Muscle of leg (tissue), 11 donors: ENCODE data around the gene HIP1R. TPM values are rescaled to one million over a fixed set of nuclear protein-coding genes. Genes with fewer than 3 reads are reported as not detected.
A peak's percentile ranks its signal among the peaks of the same experiment; 100 is the strongest.
"Not testable (repeated sequence)": the region's sequence is repeated elsewhere in the genome, so short reads cannot be mapped to it uniquely, and the experiment has no call there.

Source experiments
- DNase-seq: peaks from one replicate; pipeline ENCODE4 v3.0.0; 2013
- H3K27ac ChIP-seq: one replicate; pipeline ENCODE4 v1.5.1; 2013; ENCODE audit warnings: mild to moderate bottlenecking, low read length, control low read depth
- H3K27me3 ChIP-seq: one replicate; pipeline ENCODE4 v1.6.1; 2013; ENCODE audit warnings: low read length; ENCODE audit not compliant: control insufficient read depth, insufficient read depth
- H3K36me3 ChIP-seq: one replicate; pipeline ENCODE4 v1.6.1; 2013; ENCODE audit warnings: low read length; ENCODE audit not compliant: control insufficient read depth, insufficient read depth
- H3K4me1 ChIP-seq: one replicate; pipeline ENCODE4 v1.6.1; 2013; ENCODE audit warnings: low read length; ENCODE audit not compliant: control insufficient read depth, insufficient read depth
- H3K4me3 ChIP-seq: one replicate; pipeline ENCODE4 v1.5.1; 2013; ENCODE audit warnings: low read length, control low read depth
- H3K9me3 ChIP-seq: replicated peaks from 2 replicates; pipeline ENCODE4 v1.6.1; 2013; ENCODE audit warnings: low read depth, low read length; ENCODE audit not compliant: control insufficient read depth
- WGBS: methylation state at CpG from one replicate; pipeline ENCODE4 v1.1.5; 2013; ENCODE audit warnings: missing lambda C conversion rate; ENCODE audit not compliant: insufficient coverage; 5-methylcytosine and 5-hydroxymethylcytosine counted together
- polyA plus RNA-seq, 8 donors: library from polyadenylated mRNA; unstranded; fragments of 120-200 nt; gene quantifications; one replicate each; pipeline versions ENCODE4 v1.2.1 to v1.2.3, GENCODE V29; 2013; ENCODE audit warnings: inconsistent platforms in 1 of 8, low replicate concordance in 1 of 8; ENCODE audit not compliant: insufficient read length in 8 of 8, insufficient read depth in 1 of 8
- total RNA-seq: library from RNA; stranded (reverse); fragments of 120-200 nt; gene quantifications from one replicate; pipeline ENCODE4 v1.2.4, GENCODE V29; 2013

The HIP1R gene
- total and polyA plus RNA-seq, 9 donors: 6.6 to 10.3 (median 7.8) TPM

DNA sequence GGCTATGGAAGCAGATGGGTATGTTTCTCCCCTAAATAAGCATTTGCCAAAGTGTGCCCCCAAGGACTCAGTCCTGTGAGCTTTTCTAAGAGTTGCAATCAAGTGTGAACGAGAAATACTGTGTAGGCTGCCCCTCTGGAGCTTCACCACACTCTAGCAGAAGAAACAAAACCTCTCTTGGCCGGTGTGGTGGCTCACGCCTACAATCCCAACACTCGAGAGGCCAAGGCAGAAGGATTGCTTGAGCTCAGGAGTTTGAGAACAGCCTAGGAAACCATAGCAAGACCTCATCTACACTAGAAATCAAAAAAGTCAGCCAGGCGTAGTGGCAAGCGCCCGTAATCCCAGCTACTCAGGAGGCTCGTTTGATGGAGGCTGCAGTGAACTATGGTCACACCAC, 50.9 kb downstream of the HIP1R start:
- DNase-seq: no peak
- no peak overlapping the region for H3K27ac ChIP-seq
- no peaks in the 10 kb centered on the region for H3K27me3 ChIP-seq
- 86% methylated on average over 4 of the region's 8 CpGs for WGBS
- no peak overlapping the region for H3K4me3 ChIP-seq
- no peaks in the 10 kb centered on the region for H3K36me3 ChIP-seq
- no peaks in the 10 kb centered on the region for H3K9me3 ChIP-seq
- H3K4me1 ChIP-seq: peaks cover 41% of the 10 kb centered on the region

- no peaks in the 10 kb centered on the region for H3K27me3 ChIP-seq
- H3K9me3 ChIP-seq: no peaks in the 10 kb centered on the region
- 60% methylated on average over 8 of the region's 10 CpGs for WGBS
- H3K4me1 ChIP-seq: peaks cover 45% of the 10 kb centered on the region
- no peaks in the 10 kb centered on the region for H3K36me3 ChIP-seq
- H3K4me3 ChIP-seq: no peak overlapping the region
- peak overlapping the region; percentile 92 for H3K27ac ChIP-seq
- DNase-seq: no peak
Measured at GRCh38 chr12:122886851-122887818, 51.9 kb downstream of the HIP1R start.

DNA sequence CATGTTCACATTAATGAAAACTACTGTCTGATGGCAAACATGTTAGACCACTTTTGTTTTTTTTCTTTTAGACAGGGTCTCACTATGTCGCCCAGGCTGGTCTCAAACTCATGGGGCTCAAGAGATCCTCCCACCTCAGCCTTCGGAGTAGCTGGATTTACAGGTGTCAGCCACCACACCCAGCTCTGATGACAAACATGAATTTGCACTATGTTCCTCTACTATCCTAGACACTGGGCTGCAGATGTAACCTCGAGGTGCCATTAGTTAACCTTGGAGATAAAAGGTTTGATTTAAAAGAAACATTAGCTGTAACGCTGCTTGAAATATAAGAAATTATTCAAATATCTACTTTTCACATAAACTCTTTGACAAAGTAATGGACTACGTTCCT, 52.6 kb downstream of the HIP1R start:
- Histone ChIP-seq H3K27ac (peak overlapping the region; percentile 92), H3K9me3 (no peaks in the 10 kb centered on the region), H3K36me3 (no peaks in the 10 kb centered on the region), H3K4me3 (no peak overlapping the region), H3K4me1 (peaks cover 50% of the 10 kb centered on the region), H3K27me3 (no peaks in the 10 kb centered on the region)
- DNase-seq: no peak
- 75% methylated on average over 1 of the region's 5 CpGs for WGBS

- H3K9me3 ChIP-seq: no peaks in the 10 kb centered on the region
- 33% methylated on average over 10 of the region's 12 CpGs for WGBS
- no peaks in the 10 kb centered on the region for H3K36me3 ChIP-seq
- DNase-seq: peak; percentile 65
- peak overlapping the region; percentile 92 for H3K27ac ChIP-seq
- H3K4me3 ChIP-seq: peak overlapping the region; percentile 2
- H3K27me3 ChIP-seq: no peaks in the 10 kb centered on the region
- peaks cover 51% of the 10 kb centered on the region for H3K4me1 ChIP-seq
Measured at GRCh38 chr12:122888232-122888752, 53.0 kb downstream of the HIP1R start.

DNA sequence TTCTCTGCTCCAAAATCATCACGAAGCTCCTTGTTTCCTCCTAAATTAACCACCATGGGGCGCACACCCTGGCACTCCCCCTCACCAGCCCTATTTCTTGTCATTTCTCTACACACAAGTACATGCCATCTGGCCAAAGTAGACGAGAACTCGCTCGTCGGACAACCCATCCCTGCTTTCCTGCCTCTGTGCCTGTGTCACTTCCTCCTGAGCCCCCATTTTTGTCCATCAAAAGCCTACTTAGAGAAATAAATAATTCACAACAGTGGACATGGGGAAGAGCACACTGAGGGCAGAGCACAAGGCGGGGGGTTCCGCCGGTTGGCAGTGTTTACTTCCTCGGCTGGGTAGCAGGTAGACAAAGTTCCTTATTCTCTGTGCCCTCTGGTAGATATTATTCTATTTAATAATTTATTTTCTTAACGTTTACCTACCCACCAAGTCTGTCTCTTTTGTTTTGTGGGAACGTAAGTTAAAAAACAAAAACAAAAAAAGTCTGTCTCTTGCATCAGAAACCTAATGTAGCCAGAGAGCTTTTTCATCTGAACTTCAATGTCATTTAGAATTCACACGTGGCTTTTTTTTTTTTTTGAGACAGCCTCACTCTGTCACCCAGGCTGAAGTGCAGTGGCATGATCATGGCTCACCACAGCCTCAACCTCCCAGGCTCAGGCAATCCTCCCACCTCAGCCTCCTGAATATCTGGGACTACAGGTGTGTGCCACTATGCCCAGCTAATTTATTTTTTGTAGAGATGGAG, 54.7 kb downstream of the HIP1R start:
- DNase-seq: no peak
- no peaks in the 10 kb centered on the region for H3K27me3 ChIP-seq
- H3K4me3 ChIP-seq: no peak overlapping the region
- peak overlapping the region; percentile 38 for H3K27ac ChIP-seq
- 64% methylated on average over 2 of the region's 13 CpGs for WGBS
- no peaks in the 10 kb centered on the region for H3K9me3 ChIP-seq
- H3K4me1 ChIP-seq: peaks cover 56% of the 10 kb centered on the region
- no peaks in the 10 kb centered on the region for H3K36me3 ChIP-seq

DNA sequence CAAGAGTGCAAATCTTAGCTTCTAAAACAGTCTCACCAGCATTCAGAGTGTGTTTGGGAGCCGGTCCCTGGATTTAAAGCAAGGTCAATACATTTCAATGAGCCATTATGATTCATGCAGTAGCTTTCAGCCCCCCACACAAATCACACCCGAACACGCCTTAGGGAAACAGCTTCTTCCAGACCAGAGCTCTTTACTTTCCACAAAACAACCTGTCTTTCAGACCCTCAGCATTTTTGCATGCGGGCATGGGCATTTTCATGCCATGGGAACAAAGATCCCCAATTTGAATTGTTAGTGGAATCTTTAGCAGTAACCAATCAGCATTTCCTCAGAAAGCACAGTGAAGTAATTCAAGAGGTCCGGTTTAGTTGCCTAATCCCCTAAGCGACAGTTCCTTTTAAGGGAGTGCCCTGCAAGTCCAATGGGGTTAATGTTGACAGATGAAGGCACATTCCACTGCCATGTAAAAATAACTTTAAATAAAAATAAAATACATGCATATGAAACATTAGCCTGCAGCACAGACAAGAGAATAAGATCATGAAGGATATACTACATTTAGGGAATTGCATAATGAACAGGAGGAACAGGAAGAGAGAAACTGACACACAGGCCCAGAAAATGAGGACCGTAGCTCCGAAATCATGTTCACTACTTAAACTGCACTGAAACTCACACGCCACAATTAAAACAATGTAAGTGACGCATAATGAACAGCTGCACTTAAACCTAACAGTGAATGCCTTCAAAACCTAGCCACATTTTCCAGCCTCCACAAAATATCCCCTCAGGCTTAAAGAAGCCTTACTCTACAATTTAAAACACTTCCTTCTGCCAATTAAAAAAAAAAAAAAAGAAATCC, 56.6 kb downstream of the HIP1R start:
- peak overlapping the region; percentile 87 for H3K27ac ChIP-seq
- no peaks in the 10 kb centered on the region for H3K36me3 ChIP-seq
- H3K9me3 ChIP-seq: peaks cover 3% of the 10 kb centered on the region
- WGBS: 43% methylated on average over 7 of the region's 10 CpGs
- DNase-seq: peak; percentile 64
- peaks cover 63% of the 10 kb centered on the region for H3K4me1 ChIP-seq
- no peak overlapping the region for H3K4me3 ChIP-seq
- H3K27me3 ChIP-seq: peaks cover 2% of the 10 kb centered on the region

DNA sequence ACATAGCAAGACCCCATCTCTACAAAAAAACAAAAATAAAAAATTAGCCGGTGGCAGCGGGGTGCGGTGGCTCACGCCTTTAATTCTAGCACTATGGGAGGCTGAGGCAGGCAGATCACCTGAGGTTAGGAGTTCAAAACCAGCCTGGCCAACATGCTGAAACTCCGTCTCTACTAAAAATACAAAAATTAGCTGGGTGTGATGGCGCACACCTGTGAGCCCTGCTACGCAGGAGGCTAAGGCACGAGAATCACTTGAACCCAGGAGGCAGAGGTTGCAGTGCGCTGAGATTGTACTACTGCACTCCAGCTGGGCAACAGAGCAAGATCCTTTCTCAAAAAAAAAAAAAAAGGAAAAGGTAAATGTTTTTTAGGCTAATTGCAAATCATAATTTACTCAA, 57.5 kb downstream of the HIP1R start:
- H3K36me3 ChIP-seq, H3K4me3 ChIP-seq, H3K9me3 ChIP-seq, H3K27me3 ChIP-seq, DNase-seq: not testable (repeated sequence)
- H3K4me1 ChIP-seq: peaks cover 55% of the 10 kb centered on the region
- H3K27ac ChIP-seq: peak overlapping the region; percentile 87
- 100% methylated on average over 6 of the region's 9 CpGs for WGBS

GRCh38 chr12:122893208-122894153, 58.2 kb downstream of the HIP1R start:
- H3K27me3 ChIP-seq: peaks cover 2% of the 10 kb centered on the region
- H3K4me1 ChIP-seq: peaks cover 50% of the 10 kb centered on the region
- DNase-seq: no peak
- H3K9me3 ChIP-seq: peaks cover 3% of the 10 kb centered on the region
- no CpG with 5 or more reads among the region's 7 CpGs for WGBS
- H3K27ac ChIP-seq: peak overlapping the region; percentile 94
- H3K4me3 ChIP-seq: no peak overlapping the region
- no peaks in the 10 kb centered on the region for H3K36me3 ChIP-seq
